ENCODE data around the gene VTI1A.

DNA sequence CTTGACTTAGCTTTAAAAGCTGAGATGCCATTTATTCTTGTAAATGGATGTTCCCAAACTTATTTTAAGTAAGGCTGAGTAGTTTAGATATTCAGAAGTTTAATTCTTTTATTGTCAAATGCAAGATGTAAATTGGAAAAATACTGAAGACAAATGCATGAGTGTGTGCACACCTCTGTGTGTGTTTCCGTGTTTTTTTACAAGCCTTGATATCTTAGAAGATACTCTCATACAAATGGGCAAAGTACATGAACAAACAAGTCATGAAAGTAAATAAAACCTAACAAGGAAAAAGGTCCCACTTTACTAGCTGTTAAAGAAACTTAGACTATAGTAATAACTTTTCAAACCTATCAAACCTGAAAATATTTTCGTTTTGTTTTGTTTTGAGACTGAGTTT is 44.1 kb upstream of the VTI1A start:
- no peak for TF ChIP-seq TAF7 (optimal IDR thresholded peaks at IDR 0.05; ENCODE audit: borderline replicate concordance, low read depth, low read length)
- no peak for TF ChIP-seq PHF8 (conservative IDR thresholded peaks at IDR 0.05; ENCODE audit: low read depth, low read length)
- TF ChIP-seq, protein P1, sequence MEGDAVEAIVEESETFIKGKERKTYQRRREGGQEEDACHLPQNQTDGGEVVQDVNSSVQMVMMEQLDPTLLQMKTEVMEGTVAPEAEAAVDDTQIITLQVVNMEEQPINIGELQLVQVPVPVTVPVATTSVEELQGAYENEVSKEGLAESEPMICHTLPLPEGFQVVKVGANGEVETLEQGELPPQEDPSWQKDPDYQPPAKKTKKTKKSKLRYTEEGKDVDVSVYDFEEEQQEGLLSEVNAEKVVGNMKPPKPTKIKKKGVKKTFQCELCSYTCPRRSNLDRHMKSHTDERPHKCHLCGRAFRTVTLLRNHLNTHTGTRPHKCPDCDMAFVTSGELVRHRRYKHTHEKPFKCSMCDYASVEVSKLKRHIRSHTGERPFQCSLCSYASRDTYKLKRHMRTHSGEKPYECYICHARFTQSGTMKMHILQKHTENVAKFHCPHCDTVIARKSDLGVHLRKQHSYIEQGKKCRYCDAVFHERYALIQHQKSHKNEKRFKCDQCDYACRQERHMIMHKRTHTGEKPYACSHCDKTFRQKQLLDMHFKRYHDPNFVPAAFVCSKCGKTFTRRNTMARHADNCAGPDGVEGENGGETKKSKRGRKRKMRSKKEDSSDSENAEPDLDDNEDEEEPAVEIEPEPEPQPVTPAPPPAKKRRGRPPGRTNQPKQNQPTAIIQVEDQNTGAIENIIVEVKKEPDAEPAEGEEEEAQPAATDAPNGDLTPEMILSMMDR (IDR thresholded peaks at IDR 0.05; ENCODE audit: control extremely low read depth in 1 of 3, insufficient read depth in 1 of 3, low read depth in 1 of 3, low read length in 3 of 3): no peak
- no peak for TF ChIP-seq RNF2 (IDR thresholded peaks at IDR 0.05; ENCODE audit: borderline replicate concordance, low read depth, low read length, missing control alignments, poor library complexity, severe bottlenecking)
- no peak for TF ChIP-seq EP300 (IDR thresholded peaks at IDR 0.05; ENCODE audit: borderline replicate concordance in 1 of 2, low read depth in 2 of 2, low read length in 2 of 2)
- no peak for TF ChIP-seq RAD21 (IDR thresholded peaks at IDR 0.05 in 1 of 2, conservative IDR thresholded peaks at IDR 0.05 in 1 of 2; ENCODE audit: low read depth in 2 of 2, low read length in 2 of 2)
- TF ChIP-seq KDM1A (IDR thresholded peaks at IDR 0.05; ENCODE audit: borderline replicate concordance, low read length): no peak
- TF ChIP-seq, protein P2, sequence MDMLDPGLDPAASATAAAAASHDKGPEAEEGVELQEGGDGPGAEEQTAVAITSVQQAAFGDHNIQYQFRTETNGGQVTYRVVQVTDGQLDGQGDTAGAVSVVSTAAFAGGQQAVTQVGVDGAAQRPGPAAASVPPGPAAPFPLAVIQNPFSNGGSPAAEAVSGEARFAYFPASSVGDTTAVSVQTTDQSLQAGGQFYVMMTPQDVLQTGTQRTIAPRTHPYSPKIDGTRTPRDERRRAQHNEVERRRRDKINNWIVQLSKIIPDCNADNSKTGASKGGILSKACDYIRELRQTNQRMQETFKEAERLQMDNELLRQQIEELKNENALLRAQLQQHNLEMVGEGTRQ (IDR thresholded peaks at IDR 0.05; ENCODE audit: low read length): no peak
- TF ChIP-seq POLR2A (IDR thresholded peaks at IDR 0.05; ENCODE audit: control extremely low read depth in 1 of 2, low read depth in 2 of 2, low read length in 2 of 2): no peak
- TF ChIP-seq BRCA1 (IDR thresholded peaks at IDR 0.05; ENCODE audit: low read depth, low read length): no peak
- TF ChIP-seq, protein P3, sequence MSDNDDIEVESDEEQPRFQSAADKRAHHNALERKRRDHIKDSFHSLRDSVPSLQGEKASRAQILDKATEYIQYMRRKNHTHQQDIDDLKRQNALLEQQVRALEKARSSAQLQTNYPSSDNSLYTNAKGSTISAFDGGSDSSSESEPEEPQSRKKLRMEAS (IDR thresholded peaks at IDR 0.05): no peak
- no peak for TF ChIP-seq TAF1 (IDR thresholded peaks at IDR 0.05; ENCODE audit: low read depth, low read length)
- TF ChIP-seq GABPA (IDR thresholded peaks at IDR 0.05; ENCODE audit: borderline replicate concordance, insufficient read depth, low read length): no peak
- TF ChIP-seq CHD2 (IDR thresholded peaks at IDR 0.05; ENCODE audit: low read length): no peak
